ENCODE data around the gene MICA.

DNA sequence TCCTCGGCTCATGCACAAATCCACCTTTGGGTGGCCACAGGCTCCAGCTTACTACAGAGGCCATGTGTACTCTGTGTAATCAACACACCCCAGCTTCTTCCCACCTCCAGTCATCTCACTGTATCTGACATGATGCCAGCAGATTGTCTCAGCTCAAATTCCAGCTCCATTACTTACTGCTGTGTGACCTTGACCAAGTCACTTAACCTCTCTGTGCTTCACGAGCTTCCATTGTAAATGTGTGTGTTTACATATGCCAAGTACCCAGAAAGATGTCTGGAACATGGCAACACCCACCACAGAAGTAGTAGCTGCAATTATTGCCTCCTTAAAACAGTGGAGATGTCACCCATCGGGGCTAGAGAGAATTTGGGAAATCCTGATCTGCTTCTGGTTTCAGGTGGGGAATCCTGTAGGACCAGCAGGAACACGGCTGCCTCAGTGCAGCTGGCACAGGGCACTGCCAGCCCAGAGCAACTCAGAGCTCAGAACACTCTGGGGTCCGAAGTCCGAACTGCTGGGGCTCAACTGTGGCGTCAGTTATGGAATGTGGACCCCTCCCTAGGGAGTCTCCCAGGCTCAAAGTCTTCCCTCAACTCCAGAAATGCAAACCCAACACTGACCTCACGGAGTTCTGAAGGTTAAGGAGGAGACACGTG lies 25.2 kb upstream of the MICA start:
- no peak for TF ChIP-seq EZH2phosphoT487 (IDR thresholded peaks at IDR 0.05; ENCODE audit: insufficient read depth, low read depth)
- no peak for TF ChIP-seq EZH2 (IDR thresholded peaks at IDR 0.05; ENCODE audit: insufficient read depth, poor library complexity, severe bottlenecking)
